Small intestine (tissue), 7 donors: Measurements from ENCODE around the gene SPATA33. TPM values are rescaled to one million over a fixed set of nuclear protein-coding genes. Genes with fewer than 3 reads are reported as not detected.

Source experiments
- DNase-seq, 2 donors: peaks; one replicate each; pipeline versions ENCODE4 v3.0.0 to v3.0.0-alpha.2; 2013
- FAIRE-seq: peaks from 2 replicates; lab custom pipeline; 2012; peaks lifted over from hg19 to GRCh38; lab: Jason Lieb, UNC
- H3K27ac ChIP-seq, 3 donors: one replicate each; pipeline ENCODE4 v1.5.1; 2013; ENCODE audit warnings: low read length in 2 of 3, mild to moderate bottlenecking in 2 of 3, control low read depth in 1 of 3, inconsistent platforms in 1 of 3, low read depth in 1 of 3, moderate library complexity in 1 of 3
- H3K27me3 ChIP-seq, 3 donors: one replicate each; pipeline ENCODE4 v1.6.1; 2013; ENCODE audit warnings: low read length in 3 of 3, inconsistent platforms in 1 of 3; ENCODE audit not compliant: control insufficient read depth in 3 of 3, insufficient read depth in 3 of 3
- H3K36me3 ChIP-seq, 3 donors: one replicate each; pipeline ENCODE4 v1.6.1; 2013; ENCODE audit warnings: low read length in 3 of 3, inconsistent platforms in 1 of 3, low read depth in 1 of 3, mild to moderate bottlenecking in 1 of 3, moderate library complexity in 1 of 3; ENCODE audit not compliant: control insufficient read depth in 3 of 3, insufficient read depth in 2 of 3
- H3K4me1 ChIP-seq, 3 donors: one replicate each; pipeline ENCODE4 v1.6.1; 2013; ENCODE audit warnings: low read length in 2 of 3, inconsistent platforms in 1 of 3, low read depth in 1 of 3, mild to moderate bottlenecking in 1 of 3, moderate library complexity in 1 of 3; ENCODE audit not compliant: control insufficient read depth in 3 of 3, insufficient read depth in 2 of 3
- H3K4me3 ChIP-seq, 3 donors: one replicate each; pipeline ENCODE4 v1.5.1; 2013; ENCODE audit warnings: low read length in 3 of 3, control low read depth in 1 of 3, inconsistent platforms in 1 of 3, low read depth in 1 of 3, mild to moderate bottlenecking in 1 of 3, moderate library complexity in 1 of 3
- H3K9me3 ChIP-seq, 2 donors: one replicate each; pipeline ENCODE4 v1.6.1; 2013; ENCODE audit warnings: low read depth in 1 of 2, low read length in 1 of 2; ENCODE audit not compliant: control insufficient read depth in 2 of 2, insufficient read depth in 1 of 2
- WGBS, 3 donors: extraction: QIAGEN DNeasy Blood & Tissue Kit; methylation state at CpG; one replicate each; pipeline ENCODE4 v1.1.7; 2013; 5-methylcytosine and 5-hydroxymethylcytosine counted together
- polyA plus RNA-seq, 4 donors: library from polyadenylated mRNA; stranded (reverse) in 3 of 4; unstranded in 1 of 4; fragments of 200-250 nt in 3 of 4; fragments of 120-200 nt in 1 of 4; gene quantifications; one replicate each; pipeline versions ENCODE4 v1.2.1 to v1.2.3, GENCODE V29; 2013
- donor health status: healthy with polysubstance abuse.
- donor health status: control.
- donor health status: control.
- donor health status: Bipolar disorder and iron deficiency.
- donor health status: healthy.

SPATA33 gene
- polyA plus RNA-seq, 4 donors, result 6.5 to 17.0 (median 8.1) TPM

DNA sequence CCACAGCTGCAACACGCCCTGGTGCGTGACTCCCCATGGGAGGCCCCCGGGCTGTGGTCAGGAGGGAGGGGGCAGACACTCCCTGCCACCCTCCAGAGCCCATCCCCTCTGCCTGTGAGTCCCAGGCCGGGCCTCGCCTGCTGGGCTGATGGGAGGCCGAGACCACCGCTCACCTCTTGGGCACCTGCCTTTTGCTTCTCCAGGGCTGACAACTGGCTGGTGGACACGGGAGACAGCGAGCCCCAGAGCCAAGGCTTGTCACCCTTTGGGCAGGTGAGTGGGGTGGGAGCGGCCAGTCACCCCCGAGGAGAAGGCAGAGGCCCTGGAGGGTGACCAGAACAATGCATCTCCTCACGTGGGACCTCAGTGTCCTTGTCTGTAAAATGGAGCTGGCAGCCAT is 21.0 kb upstream of the SPATA33 start:
- no peaks in the 10 kb centered on the region for H3K9me3 ChIP-seq
- no peak for DNase-seq
- 78 to 85% (median 83%) methylated on average over 11 to 12 of the region's 12 CpGs for WGBS, 3 donors
- no peak overlapping the region for H3K27ac ChIP-seq
- FAIRE-seq, result no peak
- H3K4me1 ChIP-seq, result peaks cover 0 to 23% (median 2%) of the 10 kb centered on the region in 3 donors
- H3K36me3 ChIP-seq, result peaks cover 2 to 44% (median 9%) of the 10 kb centered on the region in 3 donors
- H3K4me3 ChIP-seq, result no peak overlapping the region
- no peaks in the 10 kb centered on the region for H3K27me3 ChIP-seq

DNA sequence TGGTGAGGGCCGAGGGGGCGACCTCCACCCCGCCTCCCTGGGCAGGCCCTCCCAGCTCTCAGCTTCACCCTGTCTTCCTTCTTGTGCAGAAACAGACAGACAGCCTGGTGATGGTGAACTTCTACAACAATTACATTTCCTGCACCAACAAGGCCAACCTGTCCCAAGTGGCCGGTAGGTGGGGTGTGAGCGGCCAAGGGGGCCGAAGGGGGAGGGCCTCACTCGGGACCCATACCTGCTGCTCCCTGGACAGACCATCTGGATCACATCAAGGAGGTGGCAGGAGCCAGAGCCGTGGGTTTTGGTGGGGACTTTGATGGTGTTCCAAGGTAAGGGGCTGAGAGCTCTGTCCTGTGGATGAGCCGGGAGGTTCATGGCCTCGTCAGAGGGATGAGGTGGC is 20.3 kb upstream of the SPATA33 start:
- Histone ChIP-seq H3K27ac (no peak overlapping the region), H3K36me3 (peaks cover 2 to 44% (median 9%) of the 10 kb centered on the region in 3 donors), H3K4me1 (peaks cover 0 to 17% (median 2%) of the 10 kb centered on the region in 3 donors), H3K4me3 (no peak overlapping the region), H3K9me3 (no peaks in the 10 kb centered on the region), H3K27me3 (no peaks in the 10 kb centered on the region)
- WGBS, 3 donors, result 74 to 81% (median 76%) methylated on average over 10 of the region's 10 CpGs
- FAIRE-seq, result no peak
- no peak for DNase-seq

DNA sequence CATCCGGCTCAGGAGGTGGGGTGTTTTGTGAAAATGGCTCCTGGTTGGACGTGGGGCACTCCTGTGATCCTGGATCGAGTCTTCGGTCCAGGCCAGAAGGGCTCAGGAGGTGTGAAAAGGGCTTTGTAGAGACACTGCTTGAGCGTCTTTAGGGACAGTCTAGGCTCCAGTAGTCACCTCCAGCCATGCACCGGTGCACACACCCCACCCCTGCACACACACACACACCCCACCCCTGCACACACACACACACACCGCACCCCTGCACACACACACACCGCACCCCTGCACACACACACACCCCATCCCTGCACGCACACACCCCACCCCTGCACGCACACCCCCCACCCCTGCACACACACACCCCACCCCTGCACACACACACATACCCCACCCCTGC is 19.2 kb upstream of the SPATA33 start:
- Histone ChIP-seq H3K27me3 (no peaks in the 10 kb centered on the region), H3K9me3 (no peaks in the 10 kb centered on the region), H3K4me1 (peaks cover 0 to 6% (median 2%) of the 10 kb centered on the region in 3 donors), H3K27ac (no peak overlapping the region), H3K4me3 (no peak overlapping the region), H3K36me3 (peaks cover 2 to 43% (median 9%) of the 10 kb centered on the region in 3 donors)
- DNase-seq, result no peak
- no peak for FAIRE-seq
- WGBS, 3 donors, result 73 to 75% (median 74%) methylated on average over 8 to 10 of the region's 10 CpGs

DNA sequence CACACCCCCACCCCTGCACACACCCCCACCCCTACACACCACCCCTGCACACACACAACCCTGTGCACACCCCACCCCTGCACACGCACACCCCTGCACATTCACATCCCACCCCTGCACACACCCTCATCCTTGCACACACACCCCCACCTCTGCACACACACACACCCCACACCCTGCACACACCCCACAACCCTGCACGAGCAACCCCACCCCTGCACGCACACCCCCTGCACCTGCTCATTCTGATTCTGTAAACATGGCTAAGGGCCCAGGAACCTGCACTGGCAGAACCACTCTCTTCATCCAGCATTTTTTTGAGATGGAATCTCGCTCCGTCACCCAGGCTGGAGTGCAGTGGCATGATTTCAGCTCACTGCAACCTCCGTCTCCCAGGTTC is 18.3 kb upstream of the SPATA33 start:
- FAIRE-seq, result no peak

DNA sequence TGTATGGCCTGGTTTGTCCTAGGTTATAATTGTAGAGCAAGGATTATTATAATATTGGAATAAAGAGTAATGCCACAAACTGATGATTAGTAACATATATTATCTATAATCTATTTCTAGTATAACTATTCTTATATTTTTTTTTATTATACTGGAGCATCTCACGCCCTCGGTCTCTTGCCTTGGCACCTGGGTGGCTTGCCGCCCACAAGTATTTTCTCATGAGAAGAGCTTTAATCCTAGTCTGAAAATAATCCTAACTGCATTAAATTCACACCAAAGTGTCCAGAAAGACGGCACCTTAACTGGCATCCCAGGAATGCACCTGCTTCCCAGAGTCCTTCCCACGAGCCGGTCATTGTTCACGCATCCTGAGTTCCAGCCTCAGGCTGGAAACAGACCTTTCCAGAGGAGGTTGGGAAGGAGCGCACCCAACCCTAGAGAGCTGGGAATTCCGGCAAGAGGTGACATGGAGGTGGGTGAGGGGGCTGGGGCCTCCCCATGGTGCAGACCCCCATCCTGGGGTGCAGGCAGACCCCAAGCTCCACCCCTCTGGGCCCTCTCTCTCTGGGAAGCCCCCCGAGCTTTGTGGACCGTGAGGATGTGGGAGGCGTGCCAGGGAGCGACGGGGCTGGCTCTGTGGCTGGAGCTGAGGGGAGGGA is 16.0 kb upstream of the SPATA33 start:
- Histone ChIP-seq H3K4me3 (no peak overlapping the region), H3K36me3 (peaks cover 14 to 57% (median 18%) of the 10 kb centered on the region in 3 donors), H3K27ac (no peak overlapping the region), H3K4me1 (peaks cover 0 to 3% (median 0%) of the 10 kb centered on the region in 3 donors), H3K27me3 (no peaks in the 10 kb centered on the region), H3K9me3 (no peaks in the 10 kb centered on the region)
- WGBS, 3 donors, result 34 to 80% (median 44%) methylated on average over 14 of the region's 14 CpGs
- no peak for DNase-seq
- no peak for FAIRE-seq

More for the DNA sequence above, 18.3 kb upstream of the SPATA33 start:
- no peak for DNase-seq
- H3K4me3 ChIP-seq, result no peak overlapping the region
- 40 to 71% (median 55%) methylated on average over 5 to 6 of the region's 6 CpGs for WGBS, 3 donors
- H3K4me1 ChIP-seq, result peaks cover 0 to 3% (median 0%) of the 10 kb centered on the region in 3 donors
- H3K36me3 ChIP-seq, result peaks cover 2 to 46% (median 9%) of the 10 kb centered on the region in 3 donors
- no peaks in the 10 kb centered on the region for H3K27me3 ChIP-seq
- no peak overlapping the region for H3K27ac ChIP-seq
- H3K9me3 ChIP-seq, result no peaks in the 10 kb centered on the region

DNA sequence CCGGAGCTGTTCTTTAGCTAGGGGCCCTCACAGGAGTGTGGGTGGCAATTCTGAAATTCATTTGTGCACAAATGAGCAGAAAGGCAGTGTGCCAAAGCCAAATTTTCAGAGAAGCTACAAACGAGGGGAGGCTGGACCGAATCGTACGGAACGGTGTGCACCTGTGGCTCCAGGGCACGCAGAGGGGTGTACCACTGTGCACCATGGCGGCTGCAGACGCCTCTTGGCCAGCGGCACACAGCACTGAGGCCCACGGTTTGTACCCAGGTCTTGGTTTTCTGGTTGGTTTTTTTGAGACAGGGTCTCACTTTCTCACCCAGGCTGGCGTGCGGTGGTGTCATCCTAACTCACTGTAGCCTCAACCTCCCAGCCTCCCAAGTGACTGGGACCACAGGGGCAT is 15.1 kb upstream of the SPATA33 start:
- Histone ChIP-seq H3K36me3 (peaks cover 18 to 56% (median 20%) of the 10 kb centered on the region in 3 donors), H3K4me1 (peaks cover 0 to 3% (median 0%) of the 10 kb centered on the region in 3 donors), H3K9me3 (no peaks in the 10 kb centered on the region), H3K4me3 (no peak overlapping the region), H3K27me3 (no peaks in the 10 kb centered on the region), H3K27ac (no peak overlapping the region)
- FAIRE-seq (no peak), DNase-seq (no peak)
- WGBS, 3 donors, result 65 to 82% (median 81%) methylated on average over 13 of the region's 13 CpGs

DNA sequence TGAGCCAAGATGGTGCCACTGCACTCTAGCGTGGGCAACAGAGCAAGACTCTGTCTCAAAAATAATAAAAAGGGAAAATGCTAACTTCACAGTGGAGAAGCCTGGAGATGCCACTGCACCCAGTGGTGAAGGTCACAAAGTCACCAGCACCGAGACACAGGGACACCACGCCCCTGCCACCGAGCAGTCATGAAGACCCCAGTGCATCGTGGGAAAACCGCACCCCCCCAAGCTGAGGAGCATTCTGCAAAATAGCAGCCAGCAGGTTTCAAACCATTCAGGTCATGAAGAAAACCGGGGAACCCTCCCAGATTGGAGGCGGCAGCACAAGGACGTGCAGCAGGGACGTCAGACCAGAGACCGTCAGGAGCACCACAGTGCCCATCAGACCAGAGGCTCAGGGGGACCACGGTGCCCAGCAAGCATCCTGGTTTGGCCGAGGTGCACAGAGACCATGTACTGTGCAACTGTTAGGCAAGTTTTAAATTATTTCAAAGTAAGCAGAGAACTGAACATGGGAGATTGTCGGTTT is 13.8 kb upstream of the SPATA33 start:
- Histone ChIP-seq H3K27ac (no peak overlapping the region), H3K4me3 (no peak overlapping the region), H3K27me3 (no peaks in the 10 kb centered on the region), H3K9me3 (no peaks in the 10 kb centered on the region), H3K4me1 (peaks cover 0 to 3% (median 0%) of the 10 kb centered on the region in 3 donors), H3K36me3 (peaks cover 17 to 57% (median 20%) of the 10 kb centered on the region in 3 donors)
- DNase-seq (no peak), FAIRE-seq (no peak)
- WGBS, 3 donors, result 69 to 76% (median 69%) methylated on average over 14 of the region's 14 CpGs

DNA sequence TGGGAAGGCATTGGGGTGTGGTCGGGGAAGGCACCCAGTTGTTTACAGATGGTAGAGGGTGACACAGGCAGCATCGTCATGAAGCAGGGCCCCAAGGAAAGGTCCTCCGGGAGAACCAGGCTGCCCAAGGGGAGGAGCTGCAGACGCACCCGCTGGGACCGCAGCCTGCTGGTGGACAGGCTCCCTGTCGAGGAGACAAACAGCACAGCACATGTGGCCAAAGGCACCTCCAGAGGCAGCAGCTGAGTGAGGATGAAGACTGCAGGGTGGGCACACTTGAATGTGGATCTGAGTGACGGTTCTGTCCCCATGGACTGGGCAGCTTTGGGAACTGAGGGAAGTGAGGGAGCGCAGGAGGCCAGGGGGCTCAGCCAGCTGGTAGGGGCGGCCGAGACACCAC is 12.5 kb upstream of the SPATA33 start:
- no peak for DNase-seq
- Histone ChIP-seq H3K27me3 (no peaks in the 10 kb centered on the region), H3K4me3 (no peak overlapping the region), H3K27ac (no peak overlapping the region), H3K9me3 (no peaks in the 10 kb centered on the region), H3K4me1 (peaks cover 0 to 3% (median 0%) of the 10 kb centered on the region in 3 donors), H3K36me3 (peaks cover 17 to 64% (median 23%) of the 10 kb centered on the region in 3 donors)
- WGBS, 3 donors, result 65 to 85% (median 81%) methylated on average over 11 of the region's 11 CpGs
- FAIRE-seq, result no peak
